MM.1S (cell line): ENCODE measurements around the gene KCNH2.

Experiments
- EZH2phosphoT487 ChIP-seq: fragments of 300-600 bp; sonication (generic); IDR thresholded peaks from 2 replicates; pipeline ENCODE4 v1.6.1; 2018; ENCODE audit warnings: antibody characterized with exemption, low read length
- TF ChIP-seq, protein P1 (sequence below): fragments of 300-600 bp; sonication (generic); IDR thresholded peaks from 2 replicates; pipeline ENCODE4 v1.5.1; 2016; ENCODE audit warnings: antibody characterized with exemption, low read length, mixed read lengths

DNA sequence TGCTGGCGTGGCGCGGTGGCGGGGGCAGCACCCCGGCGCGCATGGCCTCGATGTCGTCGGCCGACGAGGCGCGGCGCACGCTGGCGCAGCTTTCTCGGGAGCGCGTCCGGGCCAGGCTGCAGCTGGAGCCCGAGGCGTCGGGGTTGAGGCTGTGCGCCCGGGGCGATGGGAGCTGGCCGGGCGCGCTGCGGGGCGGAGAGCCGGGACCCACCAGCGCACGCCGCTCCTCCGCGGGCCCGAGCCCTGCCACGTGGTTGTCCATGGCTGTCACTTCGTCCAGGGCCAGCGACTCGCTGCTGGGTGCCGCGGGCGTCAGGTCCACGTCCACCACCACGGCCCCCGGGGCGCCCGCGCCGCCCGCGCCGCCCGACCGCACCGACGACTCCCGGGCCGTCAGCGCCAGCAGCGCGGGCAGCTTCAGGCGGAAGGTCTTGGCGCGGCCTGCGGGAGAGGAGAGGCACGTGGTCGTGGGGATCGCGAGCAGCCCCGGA lies 20.0 kb downstream of the KCNH2 start:
- no peak for TF ChIP-seq EZH2phosphoT487
- TF ChIP-seq, protein P1, sequence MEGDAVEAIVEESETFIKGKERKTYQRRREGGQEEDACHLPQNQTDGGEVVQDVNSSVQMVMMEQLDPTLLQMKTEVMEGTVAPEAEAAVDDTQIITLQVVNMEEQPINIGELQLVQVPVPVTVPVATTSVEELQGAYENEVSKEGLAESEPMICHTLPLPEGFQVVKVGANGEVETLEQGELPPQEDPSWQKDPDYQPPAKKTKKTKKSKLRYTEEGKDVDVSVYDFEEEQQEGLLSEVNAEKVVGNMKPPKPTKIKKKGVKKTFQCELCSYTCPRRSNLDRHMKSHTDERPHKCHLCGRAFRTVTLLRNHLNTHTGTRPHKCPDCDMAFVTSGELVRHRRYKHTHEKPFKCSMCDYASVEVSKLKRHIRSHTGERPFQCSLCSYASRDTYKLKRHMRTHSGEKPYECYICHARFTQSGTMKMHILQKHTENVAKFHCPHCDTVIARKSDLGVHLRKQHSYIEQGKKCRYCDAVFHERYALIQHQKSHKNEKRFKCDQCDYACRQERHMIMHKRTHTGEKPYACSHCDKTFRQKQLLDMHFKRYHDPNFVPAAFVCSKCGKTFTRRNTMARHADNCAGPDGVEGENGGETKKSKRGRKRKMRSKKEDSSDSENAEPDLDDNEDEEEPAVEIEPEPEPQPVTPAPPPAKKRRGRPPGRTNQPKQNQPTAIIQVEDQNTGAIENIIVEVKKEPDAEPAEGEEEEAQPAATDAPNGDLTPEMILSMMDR = no peak
